Activated T-cell treated with anti-CD3 and anti-CD28 coated beads, Interleukin-2, amount 50 U/mL, for 4 hours (primary cell): Measurements from ENCODE around the gene CCNI2. TPM values are rescaled to one million over a fixed set of nuclear protein-coding genes. Genes with fewer than 3 reads are reported as not detected.

Experiments used
- ATAC-seq, 2 donors: fragments of 200-7000 bp; cut with Tn5 transposase; one replicate each; pipeline ENCODE4 v1.10.0; 2021
- DNase-seq: peaks from one replicate; pipeline ENCODE4 v3.0.0-alpha.2; 2020
- H3K27me3 Mint-ChIP-seq: one replicate; pipeline ENCODE4 v1.8.0; 2021; ENCODE audit warnings: low read depth, mixed read lengths
- H3K36me3 Mint-ChIP-seq: one replicate; pipeline ENCODE4 v1.8.0; 2022; ENCODE audit warnings: mixed read lengths; ENCODE audit not compliant: insufficient read depth
- H3K4me1 Mint-ChIP-seq: one replicate; pipeline ENCODE4 v1.8.0; 2021; ENCODE audit warnings: low read depth, mixed read lengths
- H3K4me3 Mint-ChIP-seq: one replicate; pipeline ENCODE4 v1.8.0; 2021; ENCODE audit warnings: mild to moderate bottlenecking, moderate library complexity, mixed read lengths
- H3K9me3 Mint-ChIP-seq: one replicate; pipeline ENCODE4 v1.8.0; 2021; ENCODE audit warnings: mixed read lengths
- total RNA-seq, 3 donors: library from RNA; stranded (reverse); gene quantifications; one replicate each; pipeline ENCODE4 v1.2.1, GENCODE V29; 2021

Gene CCNI2
- total RNA-seq, 3 donors from 2014 or later, result 5.2 to 7.7 (median 7.4) TPM

DNA sequence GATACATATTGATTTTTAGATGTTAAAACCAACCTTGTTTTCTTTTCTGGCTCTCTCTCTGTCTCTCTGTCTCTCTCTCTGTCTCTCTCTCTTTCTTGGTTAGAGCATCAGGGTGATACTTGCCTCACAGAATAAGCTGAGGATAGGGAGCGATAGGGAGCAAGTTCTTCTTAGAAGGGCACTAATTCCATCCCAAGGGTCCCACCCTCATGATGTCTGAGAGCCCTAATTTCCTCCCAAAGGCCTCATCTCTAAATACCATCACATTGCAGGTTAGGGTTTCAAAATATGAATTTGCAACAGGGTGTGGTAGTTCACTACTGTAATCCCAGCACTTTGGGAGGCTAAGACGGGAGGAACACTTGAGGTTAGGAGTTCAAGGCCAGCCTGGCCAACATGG, 5.1 kb upstream of the CCNI2 start:
- DNase-seq (no peak), ATAC-seq (no peak)
- Mint-ChIP-seq H3K4me1 (peaks cover 10% of the 10 kb centered on the region), H3K27me3 (no peaks in the 10 kb centered on the region), H3K36me3 (no peaks in the 10 kb centered on the region), H3K4me3 (no peak overlapping the region), H3K9me3 (no peaks in the 10 kb centered on the region)

DNA sequence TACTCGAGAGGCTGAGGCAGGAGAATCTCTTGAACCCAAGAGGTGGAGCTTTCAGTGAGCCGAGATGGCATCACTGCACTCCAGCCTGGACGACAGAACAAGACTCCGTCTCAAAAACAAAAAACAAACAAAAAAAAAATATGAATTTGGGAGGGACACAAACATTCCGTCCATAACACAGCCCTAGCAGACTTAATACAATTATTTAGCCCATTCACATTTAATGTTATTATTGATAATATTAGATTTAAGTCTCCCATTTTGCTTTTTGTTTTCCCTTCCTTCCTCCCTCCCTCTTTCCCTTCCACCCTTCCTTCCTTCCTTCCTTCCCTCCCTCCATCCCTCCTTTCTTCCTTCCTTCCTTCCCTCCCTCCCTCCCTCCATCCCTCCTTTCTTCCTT, 4.6 kb upstream of the CCNI2 start:
- H3K4me3 Mint-ChIP-seq, result no peak overlapping the region
- no peak for ATAC-seq
- H3K36me3 Mint-ChIP-seq, result no peaks in the 10 kb centered on the region

DNA sequence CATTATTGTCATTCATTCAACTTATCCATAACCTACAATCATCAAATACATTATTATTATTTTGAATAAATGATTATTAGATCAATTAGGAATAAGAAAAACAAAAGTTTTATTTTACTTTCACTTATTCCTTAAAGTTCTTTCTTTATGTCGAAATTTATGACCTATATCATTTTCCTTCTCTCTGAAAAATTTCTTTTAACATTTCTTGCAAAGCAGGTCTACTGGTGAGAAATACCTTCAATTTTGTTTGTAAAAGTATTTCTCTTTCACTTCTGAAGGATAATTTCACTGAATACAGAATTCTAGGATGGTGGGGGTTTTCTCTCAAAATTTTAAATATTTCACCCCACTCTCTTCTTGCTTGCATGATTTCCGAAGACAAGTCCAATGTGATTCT, 2.6 kb upstream of the CCNI2 start:
- Mint-ChIP-seq H3K4me3 (no peak overlapping the region), H3K36me3 (no peaks in the 10 kb centered on the region), H3K9me3 (no peaks in the 10 kb centered on the region), H3K27me3 (no peaks in the 10 kb centered on the region), H3K4me1 (peaks cover 6% of the 10 kb centered on the region)
- ATAC-seq (no peak), DNase-seq (no peak)

More for the DNA sequence above, 4.6 kb upstream of the CCNI2 start:
- no peak for DNase-seq
- Mint-ChIP-seq H3K4me1 (peaks cover 9% of the 10 kb centered on the region), H3K27me3 (no peaks in the 10 kb centered on the region), H3K9me3 (no peaks in the 10 kb centered on the region)

DNA sequence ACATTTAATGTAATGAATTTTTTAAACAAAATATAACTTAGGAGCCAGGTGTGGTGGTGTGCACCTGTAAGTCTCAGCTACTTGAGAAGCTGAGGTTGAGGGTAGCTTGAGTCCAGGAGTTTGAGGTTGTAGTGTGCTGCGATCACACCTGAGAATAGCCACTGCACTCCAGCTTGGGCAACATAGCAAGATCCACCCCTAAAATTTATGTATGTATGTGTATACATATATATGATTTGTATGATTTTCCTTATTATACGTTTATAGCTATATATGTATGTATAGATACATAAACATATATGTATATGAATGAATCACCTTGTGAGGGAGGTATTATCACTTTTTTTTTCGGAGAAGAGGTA, 653 bp upstream of the CCNI2 start:
- Mint-ChIP-seq H3K36me3 (peaks cover 2% of the 10 kb centered on the region), H3K9me3 (no peaks in the 10 kb centered on the region), H3K27me3 (no peaks in the 10 kb centered on the region), H3K4me3 (peak overlapping the region; percentile 79), H3K4me1 (peaks cover 19% of the 10 kb centered on the region)
- no peak for DNase-seq
- ATAC-seq, result no peak

DNA sequence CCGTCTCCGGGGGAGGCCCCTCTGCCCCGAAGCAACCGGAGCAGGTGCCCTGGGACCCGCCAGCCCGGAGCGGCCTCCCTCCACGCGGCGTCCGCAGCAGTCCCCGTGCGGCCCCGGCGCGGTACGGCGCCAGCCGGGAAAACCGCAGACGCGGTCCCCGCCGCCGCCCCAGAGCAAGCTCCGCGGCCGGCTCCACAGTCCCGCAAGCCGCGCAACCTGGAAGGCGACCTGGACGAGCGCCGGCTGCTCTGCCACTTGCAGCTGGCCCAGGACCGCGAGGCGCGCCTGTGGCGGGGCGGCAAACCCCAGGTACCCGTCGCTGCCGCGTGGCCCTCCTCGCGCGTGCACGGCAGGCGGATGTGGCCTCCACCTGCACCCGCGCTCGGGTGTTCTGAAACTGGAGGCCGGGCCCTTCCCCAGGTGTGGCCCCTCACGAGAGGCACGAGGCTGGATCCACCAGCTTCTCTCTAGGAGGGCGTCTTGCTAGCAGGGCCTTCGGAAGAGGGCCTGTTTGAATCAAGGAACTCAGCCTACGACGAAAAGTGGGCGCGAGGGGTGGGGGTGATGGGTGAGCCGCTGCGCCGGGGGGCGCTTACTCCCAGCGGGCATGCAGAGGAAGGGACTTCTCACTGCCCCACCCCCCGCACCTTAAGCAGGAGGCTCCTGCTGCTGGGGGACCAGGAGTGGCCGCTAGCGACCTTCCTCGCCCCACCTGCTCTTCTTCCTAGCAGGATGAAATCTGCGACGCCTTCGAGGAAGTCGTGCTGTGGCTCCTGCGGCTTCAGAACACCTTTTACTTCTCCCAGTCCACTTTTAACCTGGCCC, 602 bp downstream of the CCNI2 start:
- peaks cover 25% of the 10 kb centered on the region for H3K4me1 Mint-ChIP-seq
- peaks cover 5% of the 10 kb centered on the region for H3K36me3 Mint-ChIP-seq
- no peaks in the 10 kb centered on the region for H3K27me3 Mint-ChIP-seq
- no peaks in the 10 kb centered on the region for H3K9me3 Mint-ChIP-seq
- H3K4me3 Mint-ChIP-seq, result peak overlapping the region; percentile 60
- ATAC-seq (peak; percentile 42 to 47), DNase-seq (peak; percentile 52)

DNA sequence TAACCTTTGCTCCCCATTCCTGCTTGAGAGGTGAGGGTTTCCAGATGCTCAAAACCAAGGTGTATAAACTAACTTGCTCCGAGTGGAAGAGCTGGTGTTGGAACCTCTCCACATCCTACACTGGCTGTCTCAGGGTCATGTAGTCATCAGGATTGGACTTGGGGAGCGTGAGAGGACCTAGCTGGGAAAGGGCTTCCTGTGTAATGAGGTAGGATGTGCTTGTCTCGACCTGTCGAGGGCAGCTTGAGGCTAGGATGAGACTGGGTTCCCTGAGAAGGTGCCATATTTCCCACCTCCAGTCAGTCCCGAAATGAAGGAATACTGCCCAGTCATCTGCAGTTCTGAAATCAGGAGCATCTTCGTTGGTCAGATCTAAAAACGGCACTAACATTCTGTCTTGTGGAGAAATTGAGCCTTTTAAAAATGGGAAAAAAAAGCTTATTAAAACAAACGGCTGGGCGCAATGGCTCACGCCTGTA, 1.3 kb downstream of the CCNI2 start:
- DNase-seq, result no peak
- ATAC-seq, result no peak
- peaks cover 8% of the 10 kb centered on the region for H3K36me3 Mint-ChIP-seq
- peaks cover 28% of the 10 kb centered on the region for H3K4me1 Mint-ChIP-seq
- no peaks in the 10 kb centered on the region for H3K27me3 Mint-ChIP-seq
- H3K4me3 Mint-ChIP-seq, result peak overlapping the region; percentile 60
- H3K9me3 Mint-ChIP-seq, result no peaks in the 10 kb centered on the region

DNA sequence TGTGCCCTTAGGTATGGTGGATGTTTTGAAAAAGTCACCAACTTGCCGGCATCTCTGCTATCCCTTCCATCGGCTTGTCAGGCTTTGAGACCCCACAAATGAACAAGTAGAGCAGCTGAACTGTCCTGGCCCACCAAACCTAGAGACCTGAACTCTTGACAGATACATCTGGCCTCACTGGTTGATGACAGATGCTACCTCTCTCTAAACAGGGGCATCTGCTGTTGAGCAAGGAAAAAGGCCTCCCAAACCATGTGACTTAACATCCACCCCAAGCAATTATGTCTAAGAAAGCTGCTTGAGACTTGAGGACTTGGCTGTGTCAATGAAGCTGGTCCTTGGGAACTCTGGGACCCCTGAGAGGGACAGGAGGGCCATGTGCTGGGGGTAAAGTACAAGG, 2.3 kb downstream of the CCNI2 start:
- no peak for ATAC-seq
- DNase-seq, result no peak
- Mint-ChIP-seq H3K27me3 (no peaks in the 10 kb centered on the region), H3K9me3 (no peaks in the 10 kb centered on the region), H3K4me3 (no peak overlapping the region), H3K36me3 (peaks cover 11% of the 10 kb centered on the region), H3K4me1 (peaks cover 30% of the 10 kb centered on the region)

DNA sequence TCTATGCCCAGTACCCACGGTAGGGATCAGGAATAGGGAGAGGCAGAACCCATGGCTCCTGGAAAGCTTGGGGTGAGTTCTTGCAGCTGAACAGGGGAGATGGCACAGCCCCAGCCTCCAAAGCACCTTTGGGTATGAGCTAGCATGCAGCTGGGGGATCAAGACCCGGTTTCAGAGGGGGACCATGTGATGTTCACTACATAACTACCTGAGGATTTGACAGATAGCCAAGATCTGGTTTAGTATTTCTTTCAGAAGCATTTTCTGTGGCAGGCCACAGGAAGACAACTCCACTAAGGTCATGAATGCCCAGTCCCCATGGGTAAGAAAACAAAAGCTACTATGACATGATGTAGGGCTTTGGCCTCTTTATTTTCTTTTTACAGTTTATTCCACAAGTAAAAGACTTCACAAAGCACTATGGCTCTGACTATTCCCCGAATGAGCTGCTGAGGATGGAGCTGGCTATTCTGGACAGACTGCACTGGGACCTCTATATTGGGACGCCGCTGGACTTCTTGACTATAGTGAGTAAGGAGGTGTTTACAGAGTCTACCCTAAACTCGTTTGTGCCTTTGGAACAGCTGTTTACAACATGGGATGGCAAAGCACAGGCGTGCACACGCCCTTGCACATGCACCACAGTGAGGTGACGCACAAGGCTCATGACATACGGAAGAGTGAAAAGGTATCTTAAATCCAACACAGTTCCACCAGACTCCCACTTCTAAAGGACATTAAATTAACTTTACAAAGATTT, 3.4 kb downstream of the CCNI2 start:
- peaks cover 30% of the 10 kb centered on the region for H3K4me1 Mint-ChIP-seq
- DNase-seq, result no peak
- no peaks in the 10 kb centered on the region for H3K9me3 Mint-ChIP-seq
- no peaks in the 10 kb centered on the region for H3K27me3 Mint-ChIP-seq
- no peak overlapping the region for H3K4me3 Mint-ChIP-seq
- no peak for ATAC-seq
- H3K36me3 Mint-ChIP-seq, result peaks cover 13% of the 10 kb centered on the region

DNA sequence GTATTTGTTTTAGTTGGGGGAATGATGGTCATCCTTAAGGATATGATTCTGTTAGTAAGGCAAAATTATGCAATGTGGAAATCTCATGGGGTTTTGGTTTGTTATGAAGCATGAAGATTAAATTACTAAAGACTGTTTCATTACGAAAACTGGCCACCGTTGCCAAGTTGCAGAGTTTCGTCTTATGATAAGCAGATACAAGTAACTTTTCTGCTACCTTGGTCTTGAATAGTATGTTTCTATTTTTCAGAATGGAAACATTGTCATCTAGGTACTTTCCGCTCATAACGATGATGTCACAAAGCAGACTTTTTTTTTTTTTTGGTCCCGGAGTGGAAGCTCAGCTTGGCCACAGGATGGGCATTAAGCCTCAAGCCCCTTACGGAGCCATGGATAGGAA, 4.2 kb downstream of the CCNI2 start:
- DNase-seq (no peak), ATAC-seq (peak; percentile 16 to 38)
- no peaks in the 10 kb centered on the region for H3K27me3 Mint-ChIP-seq
- no peaks in the 10 kb centered on the region for H3K9me3 Mint-ChIP-seq
- H3K4me1 Mint-ChIP-seq, result peaks cover 30% of the 10 kb centered on the region
- H3K4me3 Mint-ChIP-seq, result no peak overlapping the region
- peaks cover 13% of the 10 kb centered on the region for H3K36me3 Mint-ChIP-seq

DNA sequence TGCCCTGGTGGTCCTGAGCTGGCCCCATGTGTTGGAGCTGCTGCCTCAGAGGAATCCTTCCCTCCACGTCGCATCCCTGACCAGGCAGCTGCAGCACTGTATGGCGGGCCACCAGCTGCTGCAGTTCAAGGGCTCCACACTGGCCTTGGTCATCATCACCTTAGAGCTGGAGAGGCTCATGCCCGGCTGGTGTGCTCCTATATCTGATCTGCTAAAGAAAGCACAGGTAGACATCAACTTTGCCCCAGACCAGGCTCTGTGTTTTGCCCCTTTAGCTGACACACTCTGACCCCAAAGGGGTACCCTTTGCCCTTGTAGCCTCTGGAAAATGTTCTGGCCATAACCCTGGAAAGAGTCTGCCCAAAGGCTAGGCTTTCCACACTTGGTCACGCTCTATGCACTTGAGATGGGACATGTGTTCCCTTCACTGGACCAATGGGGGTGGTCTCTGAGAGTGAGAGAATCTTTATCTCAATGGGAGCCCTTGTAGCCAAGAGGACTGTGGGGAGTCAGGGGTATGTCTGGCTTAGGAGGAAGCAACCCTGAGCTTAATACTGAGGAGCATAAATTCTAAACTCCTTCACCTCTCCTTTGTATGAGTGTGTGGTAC, 4.8 kb downstream of the CCNI2 start:
- Mint-ChIP-seq H3K4me1 (peaks cover 30% of the 10 kb centered on the region), H3K27me3 (no peaks in the 10 kb centered on the region), H3K4me3 (no peak overlapping the region), H3K9me3 (no peaks in the 10 kb centered on the region), H3K36me3 (peaks cover 13% of the 10 kb centered on the region)
- ATAC-seq (no peak), DNase-seq (no peak)

DNA sequence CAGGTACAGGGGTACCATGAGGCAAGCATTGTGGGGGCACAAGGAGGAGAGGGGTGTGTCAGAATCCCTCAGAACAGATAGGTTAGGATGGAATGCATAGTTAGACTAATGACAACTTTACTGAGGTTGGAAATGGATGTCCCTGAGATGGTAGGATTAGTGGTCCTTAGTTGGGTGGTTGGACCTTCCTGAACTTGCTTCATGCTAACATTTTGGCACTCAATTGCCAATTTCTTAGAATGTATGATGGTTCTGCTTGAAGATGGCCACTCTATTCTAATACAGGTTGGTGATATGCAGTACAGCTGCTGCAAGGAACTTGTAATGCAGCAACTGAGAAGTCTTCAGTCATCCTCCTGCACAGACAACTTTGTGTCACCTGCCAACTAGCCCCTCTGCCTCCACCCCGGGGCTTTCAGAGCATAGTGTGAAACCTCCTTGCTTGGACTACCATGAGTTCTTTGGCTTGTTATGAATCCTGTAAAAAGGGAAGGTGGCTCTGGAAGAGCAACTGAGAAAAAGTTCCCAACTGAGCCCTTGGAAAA, 5.4 kb downstream of the CCNI2 start:
- Mint-ChIP-seq H3K36me3 (peaks cover 13% of the 10 kb centered on the region), H3K4me3 (no peak overlapping the region), H3K9me3 (no peaks in the 10 kb centered on the region), H3K4me1 (peaks cover 30% of the 10 kb centered on the region), H3K27me3 (no peaks in the 10 kb centered on the region)
- DNase-seq (no peak), ATAC-seq (no peak)

DNA sequence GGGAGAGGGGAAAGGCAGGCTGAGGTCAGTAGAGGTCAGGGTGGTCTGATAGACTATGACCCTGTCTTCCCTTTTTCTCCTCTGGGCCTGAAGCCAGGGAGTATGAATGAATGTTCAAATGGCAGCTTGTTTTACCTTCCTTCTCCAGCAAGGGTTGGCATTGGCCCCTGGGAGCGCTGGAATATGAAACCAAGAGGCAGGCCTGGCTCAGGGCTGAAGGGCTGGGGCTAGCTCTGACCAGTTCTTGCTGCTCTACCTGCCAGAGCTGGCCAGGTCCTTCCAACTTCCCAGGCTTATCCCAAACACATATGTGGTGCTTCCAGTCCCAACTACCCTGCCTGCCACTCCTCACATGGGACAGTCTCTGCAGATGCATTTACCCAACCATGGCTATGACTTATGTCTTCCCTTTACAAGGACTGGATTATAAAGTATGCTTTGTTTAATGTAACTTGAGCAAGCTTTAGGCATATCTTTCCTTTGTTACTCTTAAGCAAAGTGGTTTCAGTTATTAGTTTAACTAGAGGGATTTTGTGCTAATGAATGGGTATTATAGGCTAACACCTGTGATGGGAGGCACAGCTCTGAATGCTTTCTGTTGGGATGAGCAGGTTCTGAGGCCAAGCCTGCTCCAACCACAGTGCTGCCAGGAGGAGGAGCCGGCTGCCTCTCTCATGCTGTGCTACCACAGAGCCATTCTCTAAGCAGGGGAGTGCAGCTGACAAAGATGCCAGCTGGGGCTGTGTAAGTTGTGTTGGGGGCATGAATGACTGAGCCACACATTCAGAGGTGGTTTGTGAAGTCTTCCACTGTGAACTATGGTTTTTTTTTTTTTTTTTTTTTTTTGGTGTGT, 6.1 kb downstream of the CCNI2 start:
- DNase-seq (no peak), ATAC-seq (peak in 1 of 2 donors; percentile 39)
- H3K36me3 Mint-ChIP-seq, result peaks cover 13% of the 10 kb centered on the region
- H3K4me1 Mint-ChIP-seq, result peaks cover 28% of the 10 kb centered on the region
- no peaks in the 10 kb centered on the region for H3K27me3 Mint-ChIP-seq
- no peaks in the 10 kb centered on the region for H3K9me3 Mint-ChIP-seq
- no peak overlapping the region for H3K4me3 Mint-ChIP-seq

DNA sequence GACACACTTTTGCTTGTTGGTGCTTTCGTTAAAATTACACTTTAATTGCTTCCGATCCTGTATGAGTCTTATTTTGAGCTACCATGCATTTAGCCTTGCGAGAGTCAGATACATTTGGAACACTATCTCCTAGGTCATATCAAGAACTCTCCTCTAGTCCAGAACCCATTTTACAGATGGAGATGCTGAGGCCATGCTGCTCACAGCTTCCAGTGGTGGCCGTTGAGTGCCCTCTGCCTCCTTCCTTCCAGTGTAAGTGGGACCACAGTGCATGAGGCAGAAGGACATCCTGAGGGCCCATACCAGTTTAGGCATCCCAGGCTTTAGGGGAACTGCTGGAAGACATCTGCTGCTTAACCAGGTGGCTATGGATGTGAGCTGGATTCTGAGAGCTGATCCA, 6.9 kb downstream of the CCNI2 start:
- Mint-ChIP-seq H3K36me3 (peaks cover 13% of the 10 kb centered on the region), H3K27me3 (no peaks in the 10 kb centered on the region), H3K9me3 (no peaks in the 10 kb centered on the region), H3K4me3 (no peak overlapping the region), H3K4me1 (peaks cover 24% of the 10 kb centered on the region)
- ATAC-seq (no peak), DNase-seq (no peak)

DNA sequence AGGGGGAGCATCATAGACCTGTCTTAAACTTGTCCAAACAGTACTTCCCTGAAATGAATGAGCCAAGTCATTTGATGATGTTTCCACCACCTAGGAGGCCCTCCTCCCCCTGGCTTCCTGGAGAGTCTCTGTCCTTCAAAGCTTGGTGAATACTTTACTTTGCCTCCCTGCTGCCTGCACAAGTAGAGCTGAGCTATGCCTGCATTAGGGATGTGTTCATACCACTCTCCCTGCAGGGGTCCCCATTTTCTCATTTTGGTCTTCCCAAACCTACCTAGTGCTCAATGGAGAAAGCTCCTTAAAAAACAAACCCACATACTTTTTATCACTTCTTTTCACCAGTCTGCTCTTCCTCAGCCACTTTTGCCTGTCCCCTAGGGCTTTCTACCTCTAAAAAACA, 7.7 kb downstream of the CCNI2 start:
- no peak overlapping the region for H3K4me3 Mint-ChIP-seq
- H3K4me1 Mint-ChIP-seq, result peaks cover 24% of the 10 kb centered on the region
- H3K9me3 Mint-ChIP-seq, result no peaks in the 10 kb centered on the region
- ATAC-seq (no peak), DNase-seq (no peak)
- no peaks in the 10 kb centered on the region for H3K27me3 Mint-ChIP-seq
- peaks cover 13% of the 10 kb centered on the region for H3K36me3 Mint-ChIP-seq
